Activated B cell treated with CpG ODN at 0.5 μM for 24 hours (primary cell): ENCODE data around the gene MTFP1. TPM values are rescaled to one million over a fixed set of nuclear protein-coding genes. Genes with fewer than 3 reads are reported as not detected.

Experiments used
- ATAC-seq: fragments of 200-7000 bp; cut with Tn5 transposase; one replicate; pipeline ENCODE4 v1.10.0; 2021; ENCODE audit warnings: low read depth, mild to moderate bottlenecking, moderate library complexity
- CTCF ChIA-PET: fragments of 350-600 bp; sonication (Branson Sonifier 250); formaldehyde crosslinking; loops from one replicate; lab custom pipeline; 2021; ENCODE audit warnings: antibody characterized with exemption; lab: Charles Lee
- POLR2A ChIA-PET: fragments of 350-600 bp; sonication (Branson Sonifier 250); formaldehyde crosslinking; loops from one replicate; lab custom pipeline; 2021; ENCODE audit warnings: antibody characterized with exemption; lab: Charles Lee
- DNase-seq: peaks from one replicate; pipeline ENCODE4 v3.0.0; 2022
- H3K27ac Mint-ChIP-seq: one replicate; pipeline ENCODE4 v1.8.0; 2020; ENCODE audit warnings: mixed read lengths
- H3K27me3 Mint-ChIP-seq: one replicate; pipeline ENCODE4 v1.8.0; 2021; ENCODE audit warnings: mixed read lengths
- H3K36me3 Mint-ChIP-seq: one replicate; pipeline ENCODE4 v1.8.0; 2021; ENCODE audit warnings: low read depth, mixed read lengths
- H3K4me1 Mint-ChIP-seq: one replicate; pipeline ENCODE4 v1.8.0; 2021; ENCODE audit warnings: mixed read lengths
- H3K4me3 Mint-ChIP-seq: one replicate; pipeline ENCODE4 v1.8.0; 2020; ENCODE audit warnings: mild to moderate bottlenecking, mixed read lengths
- H3K9me3 Mint-ChIP-seq: one replicate; pipeline ENCODE4 v1.8.0; 2020; ENCODE audit warnings: mixed read lengths
- CTCF ChIP-seq: fragments of 200-600 bp; IDR thresholded peaks from one replicate; pipeline ENCODE4 v1.8.0; 2022; ENCODE audit warnings: antibody characterized with exemption, mild to moderate bottlenecking
- intact Hi-C: fragments of 100-400 bp; cut with micrococcal nuclease; formaldehyde crosslinking; loops from one replicate; pipeline ENCODE4 v1.15.1; 2024
- total RNA-seq: library from RNA; stranded (reverse); gene quantifications from 2 replicates; pipeline ENCODE4 v1.2.3, GENCODE V29; 2022

MTFP1 gene
- total RNA-seq, 1 donor from 2014 or later: 33.9 TPM

GRCh38 chr22:30429887-30430286 lies 4.3 kb downstream of the MTFP1 start:
- Mint-ChIP-seq H3K4me3 (no peak overlapping the region), H3K4me1 (peaks cover 23% of the 10 kb centered on the region), H3K27me3 (no peaks in the 10 kb centered on the region), H3K27ac (no peak overlapping the region), H3K9me3 (no peaks in the 10 kb centered on the region), H3K36me3 (peaks cover 28% of the 10 kb centered on the region)
- POLR2A ChIA-PET: no interaction called here
- DNase-seq: no peak
- CTCF ChIA-PET: interaction anchor here (1.1 to 1.5 kb wide), 2 partner anchors 38 to 142 kb away, joined by 3 to 4 read pairs; no protein-coding TSS in a partner anchor
- intact Hi-C loops: loop anchor here (10.0 kb wide), 2 partner anchors 655 to 825 kb away; partner anchors contain the start of genes NF2 and SMTN
- no peak for ATAC-seq
- no peak for TF ChIP-seq CTCF

- Mint-ChIP-seq H3K27ac (no peak overlapping the region), H3K27me3 (no peaks in the 10 kb centered on the region), H3K9me3 (peaks cover 3% of the 10 kb centered on the region), H3K4me1 (peaks cover 26% of the 10 kb centered on the region), H3K36me3 (peaks cover 27% of the 10 kb centered on the region), H3K4me3 (no peak overlapping the region)
- intact Hi-C loops: no loop called here
- TF ChIP-seq CTCF: no peak
- ChIA-PET POLR2A (interaction anchor here (1.0 kb wide), 1 partner anchor 8 kb away, joined by 3 read pairs; no protein-coding TSS in a partner anchor), CTCF (interaction anchor here (0.6 kb wide), 1 partner anchor 42 kb away, joined by 3 read pairs; no protein-coding TSS in a partner anchor)
- no peak for ATAC-seq
- DNase-seq: no peak
Observed at GRCh38 chr22:30430933-30431332, 5.4 kb downstream of the MTFP1 start.

GRCh38 chr22:30432096-30432495 lies 6.5 kb downstream of the MTFP1 start:
- TF ChIP-seq CTCF: no peak
- intact Hi-C loops: no loop called here
- CTCF ChIA-PET: interaction anchor here (1.3 kb wide), 1 partner anchor 144 kb away, joined by 4 read pairs; no protein-coding TSS in a partner anchor
- DNase-seq (no peak), ATAC-seq (no peak)
- Mint-ChIP-seq H3K4me3 (no peak overlapping the region), H3K4me1 (peaks cover 16% of the 10 kb centered on the region), H3K36me3 (peaks cover 20% of the 10 kb centered on the region), H3K27me3 (no peaks in the 10 kb centered on the region), H3K9me3 (peaks cover 5% of the 10 kb centered on the region), H3K27ac (no peak overlapping the region)
- POLR2A ChIA-PET: interaction anchor here (0.5 kb wide), 1 partner anchor 268 kb away, joined by 3 read pairs; no protein-coding TSS in a partner anchor

GRCh38 chr22:30432520-30432919 lies 7.0 kb downstream of the MTFP1 start:
- Mint-ChIP-seq H3K27me3 (no peaks in the 10 kb centered on the region), H3K9me3 (peaks cover 5% of the 10 kb centered on the region), H3K36me3 (peaks cover 19% of the 10 kb centered on the region), H3K4me3 (no peak overlapping the region), H3K4me1 (peaks cover 14% of the 10 kb centered on the region), H3K27ac (no peak overlapping the region)
- TF ChIP-seq CTCF: no peak
- intact Hi-C loops: no loop called here
- ATAC-seq (no peak), DNase-seq (no peak)
- ChIA-PET CTCF (interaction anchor here (1.3 kb wide), 1 partner anchor 145 kb away, joined by 4 read pairs; no protein-coding TSS in a partner anchor), POLR2A (interaction anchor here (0.5 to 5.2 kb wide), 2 partner anchors 8 to 267 kb away, joined by 3 to 36 read pairs; partner anchors contain the start of gene MTFP1)

GRCh38 chr22:30433227-30433626 lies 7.7 kb downstream of the MTFP1 start:
- peaks cover 5% of the 10 kb centered on the region for H3K9me3 Mint-ChIP-seq
- intact Hi-C loops: no loop called here
- ChIA-PET CTCF (interaction anchor here (1.0 to 1.3 kb wide), 2 partner anchors 8 to 145 kb away, joined by 3 to 4 read pairs; no protein-coding TSS in a partner anchor), POLR2A (interaction anchor here (0.6 to 5.2 kb wide), 2 partner anchors 8 to 122 kb away, joined by 3 to 36 read pairs; partner anchors contain the start of gene MTFP1)
- peaks cover 14% of the 10 kb centered on the region for H3K4me1 Mint-ChIP-seq
- peaks cover 1% of the 10 kb centered on the region for H3K27me3 Mint-ChIP-seq
- ATAC-seq (no peak), DNase-seq (no peak)
- H3K4me3 Mint-ChIP-seq: no peak overlapping the region
- TF ChIP-seq CTCF: no peak
- no peak overlapping the region for H3K27ac Mint-ChIP-seq
- H3K36me3 Mint-ChIP-seq: peaks cover 16% of the 10 kb centered on the region
